Measurements from ENCODE around the gene MYL3. TPM values are rescaled to one million over a fixed set of nuclear protein-coding genes. Genes with fewer than 3 reads are reported as not detected.
A peak's percentile ranks its signal among the peaks of the same experiment; 100 is the strongest.
"Not testable (repeated sequence)": the region's sequence is repeated elsewhere in the genome, so short reads cannot be mapped to it uniquely, and the experiment has no call there.

Gene MYL3
- polyA plus RNA-seq, 1 experiment = not detected

GRCh38 chr3:46812237-46812791 is 50.9 kb downstream of the MYL3 start:
- DNase-seq (ENCODE audit: low read depth, low spot score) = no peak
- peaks cover 4% of the 10 kb centered on the region; the same call in 1 of the 2 replicates for H3K9me3 ChIP-seq (ENCODE audit: control insufficient read depth, insufficient read depth, low read length)
- ChIA-PET POLR2A (no interaction called here), CTCF (no interaction called here)
- no peak overlapping the region for H3K27ac ChIP-seq (ENCODE audit: low read depth, low read length)
- TF ChIP-seq CTCF (IDR thresholded peaks at IDR 0.05; ENCODE audit: low read depth, low read length) = no peak
- H3K4me3 ChIP-seq (ENCODE audit: low read depth, low read length) = peak overlapping the region; percentile 38
- peaks cover 21% of the 10 kb centered on the region for H3K27me3 ChIP-seq (ENCODE audit: control insufficient read depth, insufficient read depth, low read length)

DNA sequence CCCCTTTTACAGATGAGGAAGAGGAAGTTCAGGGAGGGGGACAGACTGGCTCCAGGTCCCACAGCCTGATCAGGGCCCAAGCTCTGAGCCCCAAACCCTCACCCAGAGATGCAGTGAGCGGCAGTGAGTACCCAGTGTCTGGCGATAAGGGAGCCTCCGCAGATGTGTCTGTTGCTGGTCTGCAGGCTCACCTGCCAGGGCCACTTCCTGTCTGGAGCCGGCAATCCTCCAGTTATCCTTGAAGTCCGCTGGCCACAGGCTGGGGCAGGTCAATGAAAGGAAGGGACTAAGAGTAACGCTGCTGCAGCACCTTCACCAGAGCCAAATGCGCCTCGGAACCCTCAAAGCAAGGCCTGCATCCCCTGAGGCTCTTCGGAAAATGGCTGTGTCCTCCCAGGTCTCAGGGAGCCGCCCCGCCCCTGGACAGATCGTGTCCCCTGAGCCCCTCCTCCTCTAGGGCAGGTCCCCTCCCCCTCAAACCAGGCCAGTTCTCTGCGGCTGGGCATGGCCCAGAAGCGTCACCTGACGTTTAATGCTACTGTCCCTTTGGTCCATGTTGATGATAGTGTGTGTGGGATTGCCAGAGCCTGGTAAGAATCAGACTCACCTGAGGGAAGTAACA is 51.5 kb downstream of the MYL3 start:
- no peak overlapping the region for H3K4me3 ChIP-seq (ENCODE audit: low read depth, low read length)
- ChIA-PET POLR2A (no interaction called here), CTCF (no interaction called here)
- peaks cover 4% of the 10 kb centered on the region; the same call in 1 of the 2 replicates for H3K9me3 ChIP-seq (ENCODE audit: control insufficient read depth, insufficient read depth, low read length)
- peaks cover 21% of the 10 kb centered on the region for H3K27me3 ChIP-seq (ENCODE audit: control insufficient read depth, insufficient read depth, low read length)
- TF ChIP-seq CTCF (IDR thresholded peaks at IDR 0.05; ENCODE audit: low read depth, low read length) = no peak
- no peak for DNase-seq (ENCODE audit: low read depth, low spot score)
- H3K27ac ChIP-seq (ENCODE audit: low read depth, low read length) = no peak overlapping the region

GRCh38 chr3:46808766-46809165 is 54.5 kb downstream of the MYL3 start:
- CTCF ChIA-PET; POLR2A ChIA-PET; H3K4me3 ChIP-seq (ENCODE audit: low read depth, low read length); DNase-seq (ENCODE audit: low read depth, low spot score); H3K27ac ChIP-seq (ENCODE audit: low read depth, low read length); H3K9me3 ChIP-seq (ENCODE audit: control insufficient read depth, insufficient read depth, low read length): not testable (repeated sequence)
- peaks cover 21% of the 10 kb centered on the region for H3K27me3 ChIP-seq (ENCODE audit: control insufficient read depth, insufficient read depth, low read length)

Other genes starting within 250 kb of the MYL3 start
- gene ALS2CL, start 169.8 kb downstream of the MYL3 start, polyA plus RNA-seq (2011; rRNA removed) = 0.89 and 1.0 TPM in 2 replicates
- gene TMIE, start 162.1 kb downstream of the MYL3 start, polyA plus RNA-seq (2011; rRNA removed) = 0.05 TPM in 1 of 2 replicates, not detected in the other
- gene PRSS50, start 145.6 kb downstream of the MYL3 start, polyA plus RNA-seq (2011; rRNA removed) = not detected in 2 replicates
- 0.05 and 0.09 TPM in 2 replicates for gene PTH1R, start 14.3 kb upstream of the MYL3 start, polyA plus RNA-seq (2011; rRNA removed)
- gene CCDC12, start 113.3 kb upstream of the MYL3 start, polyA plus RNA-seq (2011; rRNA removed) = 18.3 and 18.4 TPM in 2 replicates
- 2.1 and 2.9 TPM in 2 replicates for gene NBEAL2, start 116.2 kb upstream of the MYL3 start, polyA plus RNA-seq (2011; rRNA removed)

Data from AG04450 (cell line).